Mesenchymal stem cell (in vitro differentiated cells and primary cell): ENCODE results near the gene RGMB.

Source experiments
- DNase-seq: peaks from one replicate; pipeline ENCODE4 v3.0.0-alpha.2; 2013
- H2AFZ ChIP-seq: one replicate; pipeline ENCODE4 v1.6.1; 2013; ENCODE audit warnings: low read depth, mild to moderate bottlenecking, control low read depth, inconsistent platforms, low read length, moderate library complexity
- H2AK5ac ChIP-seq: 2 replicates; pipeline ENCODE4 v1.6.1; 2013; ENCODE audit warnings: low read length, moderate library complexity, mild to moderate bottlenecking, inconsistent platforms; ENCODE audit not compliant: severe bottlenecking
- H2BK120ac ChIP-seq: one replicate; pipeline ENCODE4 v1.6.1; 2013; ENCODE audit warnings: low read depth, mild to moderate bottlenecking, inconsistent platforms, low read length, moderate library complexity
- H2BK12ac ChIP-seq, 2 experiments: one replicate each; pipeline ENCODE4 v1.6.1; 2013; ENCODE audit warnings: inconsistent platforms in 2 of 2, low read length in 2 of 2, mild to moderate bottlenecking in 2 of 2, moderate library complexity in 2 of 2, control low read depth in 1 of 2
- H2BK15ac ChIP-seq: one replicate; pipeline ENCODE4 v1.6.1; 2013; ENCODE audit warnings: mild to moderate bottlenecking, low read depth, inconsistent platforms; ENCODE audit not compliant: poor library complexity, severe bottlenecking
- H2BK5ac ChIP-seq: 2 replicates; pipeline ENCODE4 v1.6.1; 2013; ENCODE audit warnings: low read depth, mild to moderate bottlenecking, low read length, control low read depth, inconsistent platforms; ENCODE audit not compliant: poor library complexity, severe bottlenecking
- H3K14ac ChIP-seq, 2 experiments: one replicate each; pipeline ENCODE4 v1.6.1; 2013; ENCODE audit warnings: inconsistent platforms in 2 of 2, low read length in 2 of 2, control low read depth in 1 of 2, mild to moderate bottlenecking in 1 of 2, moderate library complexity in 1 of 2
- H3K18ac ChIP-seq, 2 experiments: one replicate each; pipeline ENCODE4 v1.6.1; 2013; ENCODE audit warnings: inconsistent platforms in 2 of 2, low read length in 2 of 2, control low read depth in 1 of 2, low read depth in 1 of 2, mild to moderate bottlenecking in 1 of 2
- H3K23ac ChIP-seq, 2 experiments: one replicate each; pipeline ENCODE4 v1.6.1; 2013; ENCODE audit warnings: inconsistent platforms in 2 of 2, low read length in 2 of 2, mild to moderate bottlenecking in 2 of 2, moderate library complexity in 2 of 2, control low read depth in 1 of 2
- H3K27ac ChIP-seq: 2 replicates; pipeline ENCODE4 v1.5.1; 2013; ENCODE audit warnings: mild to moderate bottlenecking, moderate library complexity, low read length, control low read depth, inconsistent platforms; ENCODE audit not compliant: poor library complexity, severe bottlenecking
- H3K27me3 ChIP-seq, 2 experiments: 2 replicates each; pipeline versions ENCODE4 v1.6.1 to v1.7.0; 2013; ENCODE audit warnings: low read length in 2 of 2, mild to moderate bottlenecking in 2 of 2, moderate library complexity in 2 of 2, control low read depth in 1 of 2, inconsistent platforms in 1 of 2; ENCODE audit not compliant: control insufficient read depth in 1 of 2, insufficient read depth in 1 of 2
- H3K36me3 ChIP-seq, 2 experiments: 2 replicates each; pipeline versions ENCODE4 v1.6.1 to v1.7.0; 2013; ENCODE audit warnings: low read length in 2 of 2, control low read depth in 1 of 2, inconsistent platforms in 1 of 2, low read depth in 1 of 2, mild to moderate bottlenecking in 1 of 2; ENCODE audit not compliant: insufficient read depth in 2 of 2, control insufficient read depth in 1 of 2
- H3K4ac ChIP-seq, 2 experiments: one replicate each; pipeline ENCODE4 v1.6.1; 2013; ENCODE audit warnings: inconsistent platforms in 2 of 2, low read length in 2 of 2, mild to moderate bottlenecking in 2 of 2, moderate library complexity in 2 of 2, control low read depth in 1 of 2, low read depth in 1 of 2
- H3K4me1 ChIP-seq: 2 replicates; pipeline ENCODE4 v1.6.1; 2013; ENCODE audit warnings: low read depth, low read length, control low read depth; ENCODE audit not compliant: control insufficient read depth, insufficient read depth
- H3K4me2 ChIP-seq: 2 replicates; pipeline ENCODE4 v1.6.1; 2013; ENCODE audit warnings: low read length, mild to moderate bottlenecking, inconsistent platforms; ENCODE audit not compliant: poor library complexity, severe bottlenecking
- H3K4me3 ChIP-seq, 2 experiments: 2 replicates each; pipeline versions ENCODE4 v1.5.1 to v1.7.0; 2013; ENCODE audit warnings: low read length in 2 of 2, mild to moderate bottlenecking in 2 of 2, control low read depth in 1 of 2, low read depth in 1 of 2; ENCODE audit not compliant: insufficient read depth in 1 of 2
- H3K79me1 ChIP-seq: replicated peaks from 2 replicates; pipeline ENCODE4 v1.6.1; 2013; ENCODE audit warnings: mild to moderate bottlenecking, control low read depth, low read length, inconsistent platforms; ENCODE audit not compliant: poor library complexity, severe bottlenecking
- H3K9ac ChIP-seq: 2 replicates; pipeline ENCODE4 v1.7.0; 2013; ENCODE audit warnings: mild to moderate bottlenecking, low read length, moderate library complexity
- H3K9me3 ChIP-seq: 2 replicates; pipeline ENCODE4 v1.7.0; 2013; ENCODE audit warnings: mild to moderate bottlenecking, low read length; ENCODE audit not compliant: control insufficient read depth
- H4K8ac ChIP-seq: one replicate; pipeline ENCODE4 v1.6.1; 2013; ENCODE audit warnings: inconsistent platforms, mild to moderate bottlenecking, low read length, moderate library complexity
- H4K91ac ChIP-seq: one replicate; pipeline ENCODE4 v1.6.1; 2013; ENCODE audit warnings: mild to moderate bottlenecking, low read length, inconsistent platforms
- WGBS: methylation state at CpG from one replicate; pipeline ENCODE4 v1.1.7; 2013; ENCODE audit warnings: mixed read lengths; 5-methylcytosine and 5-hydroxymethylcytosine counted together

Gene RGMB

DNA sequence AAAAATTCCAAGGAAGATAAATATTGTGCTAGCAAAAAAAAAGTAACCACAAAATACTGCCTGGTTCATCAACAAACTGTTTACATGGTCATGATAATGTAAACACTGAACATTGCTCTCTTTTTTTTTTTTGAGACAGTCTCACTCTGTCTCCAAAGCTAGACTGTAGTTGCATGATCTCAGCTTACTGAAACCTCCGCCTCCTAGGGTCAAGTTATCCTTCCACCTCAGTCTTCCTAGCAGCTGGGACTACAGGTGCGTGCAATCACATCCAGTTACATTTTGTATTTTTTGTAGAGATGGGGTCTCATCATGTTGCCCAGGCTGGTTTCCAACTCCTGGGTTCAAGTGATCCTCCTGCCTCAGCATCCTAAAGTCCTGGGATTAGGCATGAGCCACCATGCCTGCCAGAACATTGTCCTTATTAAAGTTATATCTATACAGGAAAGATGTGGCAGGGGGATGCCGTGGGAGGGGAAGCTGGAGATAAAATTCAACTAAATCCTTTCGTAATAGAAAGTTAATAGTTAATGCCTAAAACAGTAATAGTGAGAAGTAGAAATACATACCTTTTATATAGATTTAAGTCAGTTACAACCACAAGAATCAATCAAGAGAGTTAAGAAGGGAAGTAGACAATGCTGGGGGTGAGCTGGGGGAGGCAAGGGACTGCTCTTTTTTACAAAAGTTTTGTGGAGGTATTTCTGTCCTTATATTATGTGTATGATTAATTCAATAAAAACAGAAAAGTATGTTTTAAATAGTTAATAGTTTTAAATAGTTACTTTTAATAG, 52.3 kb downstream of the RGMB start:
- Histone ChIP-seq H3K79me1 (no peaks in the 10 kb centered on the region), H2BK15ac (no peak overlapping the region), H3K9ac (no peak overlapping the region), H3K23ac (no peak overlapping the region), H3K36me3 (no peaks in the 10 kb centered on the region), H3K14ac (no peak overlapping the region), H4K91ac (no peak overlapping the region), H2BK120ac (no peak overlapping the region), H2BK12ac (no peak overlapping the region), H3K4me2 (no peak overlapping the region), H4K8ac (no peak overlapping the region), H3K27me3 (no peaks in the 10 kb centered on the region), H3K4me1 (peaks cover 3% of the 10 kb centered on the region), H3K9me3 (peaks cover 12% of the 10 kb centered on the region), H3K27ac (no peak overlapping the region), H3K18ac (no peak overlapping the region), H2AFZ (no peak overlapping the region), H3K4ac (no peak overlapping the region), H2AK5ac (no peak overlapping the region), H3K4me3 (no peak overlapping the region), H2BK5ac (no peak overlapping the region)
- DNase-seq = peak; percentile 24
- 83% methylated on average over 2 of the region's 4 CpGs for WGBS

DNA sequence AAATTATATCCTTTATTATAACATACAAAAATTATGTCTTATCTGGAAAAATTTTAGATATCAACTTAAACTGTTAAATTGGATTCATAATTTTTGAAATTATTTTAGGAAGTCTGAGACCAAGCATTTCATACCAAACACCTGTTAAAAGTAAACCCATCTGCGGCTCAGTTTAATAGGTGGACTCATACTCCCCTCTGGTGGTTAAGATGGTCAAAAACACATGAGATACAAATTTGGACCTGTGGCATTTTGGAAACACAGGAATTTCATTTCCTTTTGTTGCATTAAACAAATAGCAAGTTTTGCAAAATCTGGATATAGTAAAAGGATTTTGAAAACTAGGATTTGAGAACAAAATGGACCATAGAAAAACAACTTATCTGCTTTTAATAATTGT, 53.7 kb downstream of the RGMB start:
- Histone ChIP-seq H3K36me3 (no peaks in the 10 kb centered on the region), H2AFZ (no peak overlapping the region), H4K8ac (no peak overlapping the region), H2AK5ac (no peak overlapping the region), H2BK12ac (no peak overlapping the region), H3K27ac (no peak overlapping the region), H3K27me3 (no peaks in the 10 kb centered on the region), H3K4me3 (no peak overlapping the region), H3K4ac (no peak overlapping the region), H3K4me1 (peaks cover 3% of the 10 kb centered on the region), H3K23ac (no peak overlapping the region), H3K18ac (no peak overlapping the region), H3K9me3 (peaks cover 4% of the 10 kb centered on the region), H2BK15ac (no peak overlapping the region), H3K9ac (no peak overlapping the region), H3K4me2 (no peak overlapping the region), H3K79me1 (no peaks in the 10 kb centered on the region), H4K91ac (no peak overlapping the region), H3K14ac (no peak overlapping the region), H2BK120ac (no peak overlapping the region), H2BK5ac (no peak overlapping the region)
- WGBS = 67% methylated on average over 1 of the region's 1 CpG
- DNase-seq = peak; percentile 49

DNA sequence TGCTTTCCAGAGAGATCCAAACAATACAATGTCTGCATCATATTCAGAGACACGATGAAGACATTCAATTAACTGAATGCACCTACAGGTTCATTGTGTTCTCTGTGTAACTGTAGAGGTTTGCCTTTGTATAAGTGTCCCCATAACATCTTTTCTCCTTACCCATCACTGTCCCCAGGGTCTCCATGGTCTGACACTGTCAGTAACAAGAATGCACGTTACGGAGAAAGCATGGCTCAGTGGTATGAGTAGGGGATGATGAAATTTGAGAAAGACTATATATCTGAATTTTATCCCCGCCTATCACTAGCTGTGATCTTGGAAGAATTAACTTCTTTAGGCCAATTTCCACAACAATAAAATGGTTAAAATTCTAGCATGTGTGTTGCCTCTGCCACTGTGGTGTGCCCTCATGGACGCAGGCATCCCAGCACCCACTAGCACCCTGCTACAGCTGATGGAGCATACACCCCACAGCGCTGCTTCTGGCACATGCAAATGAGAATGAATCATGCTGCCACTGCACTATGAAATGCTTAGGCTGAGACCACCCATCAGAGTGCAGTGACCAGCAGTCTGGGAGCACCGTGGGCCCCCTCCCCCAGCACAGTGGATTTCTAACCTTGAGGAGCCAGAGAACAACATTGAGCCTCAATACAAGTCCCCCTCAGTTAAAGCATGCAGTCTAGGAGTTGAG, 54.3 kb downstream of the RGMB start:
- 67% methylated on average over 4 of the region's 7 CpGs for WGBS
- no peak overlapping the region for H3K14ac ChIP-seq

DNA sequence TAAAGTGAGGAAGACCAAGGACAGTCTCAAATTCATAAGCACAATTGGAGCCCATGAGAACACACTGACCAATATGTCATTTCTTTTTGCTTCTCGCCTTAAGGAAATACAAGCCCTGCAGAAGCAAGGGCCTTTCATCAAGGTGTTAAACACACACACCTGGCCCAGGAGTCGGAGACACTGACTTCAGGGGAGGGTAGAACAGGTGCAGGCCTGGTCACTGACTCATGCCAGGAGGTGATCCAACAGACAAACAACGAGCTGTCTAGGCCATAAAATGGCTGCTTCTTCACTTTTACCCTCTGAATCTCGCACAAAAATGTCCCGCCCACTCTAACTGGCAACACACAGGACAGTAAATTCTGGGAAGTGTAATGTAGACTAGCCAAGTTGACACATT, 62.7 kb downstream of the RGMB start:
- H3K27ac ChIP-seq = no peak overlapping the region
- H3K4me2 ChIP-seq = no peak overlapping the region
- WGBS = 95% methylated on average over 2 of the region's 5 CpGs
- no peak overlapping the region for H3K9ac ChIP-seq
- H2BK5ac ChIP-seq = no peak overlapping the region
- H3K4me1 ChIP-seq = no peaks in the 10 kb centered on the region
- no peak overlapping the region for H2BK12ac ChIP-seq
- H3K79me1 ChIP-seq = no peaks in the 10 kb centered on the region
- H3K27me3 ChIP-seq = no peaks in the 10 kb centered on the region
- no peak overlapping the region for H3K4me3 ChIP-seq
- no peaks in the 10 kb centered on the region for H3K36me3 ChIP-seq
- H4K8ac ChIP-seq = no peak overlapping the region
- no peak overlapping the region for H3K18ac ChIP-seq
- H2BK15ac ChIP-seq = no peak overlapping the region
- no peak overlapping the region for H3K4ac ChIP-seq
- no peaks in the 10 kb centered on the region for H3K9me3 ChIP-seq
- H2AK5ac ChIP-seq = no peak overlapping the region
- H2AFZ ChIP-seq = no peak overlapping the region
- no peak overlapping the region for H3K23ac ChIP-seq
- H4K91ac ChIP-seq = no peak overlapping the region
- no peak for DNase-seq
- H2BK120ac ChIP-seq = no peak overlapping the region
- H3K14ac ChIP-seq = no peak overlapping the region

More for the DNA sequence above, 54.3 kb downstream of the RGMB start:
- Histone ChIP-seq H3K27me3 (no peaks in the 10 kb centered on the region), H2BK12ac (no peak overlapping the region), H3K4me2 (no peak overlapping the region), H3K4me3 (no peak overlapping the region), H3K36me3 (no peaks in the 10 kb centered on the region), H4K8ac (no peak overlapping the region), H2AK5ac (peak overlapping the region; percentile 10), H2AFZ (no peak overlapping the region), H2BK15ac (no peak overlapping the region), H3K18ac (no peak overlapping the region), H2BK120ac (no peak overlapping the region), H3K23ac (no peak overlapping the region), H3K9ac (no peak overlapping the region), H3K4me1 (peaks cover 3% of the 10 kb centered on the region), H2BK5ac (no peak overlapping the region), H3K4ac (no peak overlapping the region), H3K79me1 (no peaks in the 10 kb centered on the region), H4K91ac (no peak overlapping the region), H3K9me3 (no peaks in the 10 kb centered on the region), H3K27ac (no peak overlapping the region)
- DNase-seq = no peak
